OCI-LY1 (cell line): ENCODE measurements around the gene RNASEH2C.

ENCODE experiments used
- EZH2 ChIP-seq: fragments of 200-600 bp; sonication (generic), shearing (Covaris generic); IDR thresholded peaks from 2 replicates; pipeline ENCODE4 v1.8.0; 2017; ENCODE audit warnings: borderline replicate concordance, mixed run types, mild to moderate bottlenecking, antibody characterized with exemption, low read length, moderate library complexity, mixed read lengths
- TF ChIP-seq, protein P1 (sequence below): fragments of 200-600 bp; sonication (generic), shearing (Covaris generic); IDR thresholded peaks from 2 replicates; pipeline ENCODE4 v1.5.1; 2017; ENCODE audit warnings: mild to moderate bottlenecking, antibody characterized with exemption, low read length, moderate library complexity, mixed read lengths

GRCh38 chr11:65739022-65739421, 18.4 kb upstream of the RNASEH2C start:
- TF ChIP-seq, protein P1, sequence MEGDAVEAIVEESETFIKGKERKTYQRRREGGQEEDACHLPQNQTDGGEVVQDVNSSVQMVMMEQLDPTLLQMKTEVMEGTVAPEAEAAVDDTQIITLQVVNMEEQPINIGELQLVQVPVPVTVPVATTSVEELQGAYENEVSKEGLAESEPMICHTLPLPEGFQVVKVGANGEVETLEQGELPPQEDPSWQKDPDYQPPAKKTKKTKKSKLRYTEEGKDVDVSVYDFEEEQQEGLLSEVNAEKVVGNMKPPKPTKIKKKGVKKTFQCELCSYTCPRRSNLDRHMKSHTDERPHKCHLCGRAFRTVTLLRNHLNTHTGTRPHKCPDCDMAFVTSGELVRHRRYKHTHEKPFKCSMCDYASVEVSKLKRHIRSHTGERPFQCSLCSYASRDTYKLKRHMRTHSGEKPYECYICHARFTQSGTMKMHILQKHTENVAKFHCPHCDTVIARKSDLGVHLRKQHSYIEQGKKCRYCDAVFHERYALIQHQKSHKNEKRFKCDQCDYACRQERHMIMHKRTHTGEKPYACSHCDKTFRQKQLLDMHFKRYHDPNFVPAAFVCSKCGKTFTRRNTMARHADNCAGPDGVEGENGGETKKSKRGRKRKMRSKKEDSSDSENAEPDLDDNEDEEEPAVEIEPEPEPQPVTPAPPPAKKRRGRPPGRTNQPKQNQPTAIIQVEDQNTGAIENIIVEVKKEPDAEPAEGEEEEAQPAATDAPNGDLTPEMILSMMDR = no peak
- no peak for TF ChIP-seq EZH2
